NCI-H524 treated with DMSO at 0.1 percent for 48 hours (cell line): ENCODE data around the gene ESPN.

Experiments used
- DNase-seq: peaks from one replicate; lab custom pipeline; 2025; lab: John Stamatoyannopoulos, UW

ESPN gene

DNA sequence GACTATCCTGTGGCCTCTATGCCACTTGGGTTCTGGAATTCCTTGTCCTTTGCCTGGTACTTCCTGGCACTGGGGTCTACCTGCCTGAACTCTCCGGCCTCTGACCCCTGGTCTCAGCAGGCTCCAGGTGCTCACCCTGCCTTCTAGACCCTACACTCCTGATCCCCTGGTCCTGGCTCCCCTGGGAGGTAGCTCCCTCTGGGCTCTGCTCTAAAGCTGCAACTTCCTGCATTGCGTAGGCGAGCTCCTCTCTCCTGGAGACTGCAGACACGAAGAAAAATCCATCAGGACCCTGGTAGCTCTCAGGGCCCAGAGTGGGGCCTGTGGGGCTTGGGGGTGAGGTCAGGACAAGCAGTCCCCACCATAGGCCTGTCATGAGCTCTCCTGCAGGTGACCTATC is 74.7 kb downstream of the ESPN start:
- DNase-seq: no peak

DNA sequence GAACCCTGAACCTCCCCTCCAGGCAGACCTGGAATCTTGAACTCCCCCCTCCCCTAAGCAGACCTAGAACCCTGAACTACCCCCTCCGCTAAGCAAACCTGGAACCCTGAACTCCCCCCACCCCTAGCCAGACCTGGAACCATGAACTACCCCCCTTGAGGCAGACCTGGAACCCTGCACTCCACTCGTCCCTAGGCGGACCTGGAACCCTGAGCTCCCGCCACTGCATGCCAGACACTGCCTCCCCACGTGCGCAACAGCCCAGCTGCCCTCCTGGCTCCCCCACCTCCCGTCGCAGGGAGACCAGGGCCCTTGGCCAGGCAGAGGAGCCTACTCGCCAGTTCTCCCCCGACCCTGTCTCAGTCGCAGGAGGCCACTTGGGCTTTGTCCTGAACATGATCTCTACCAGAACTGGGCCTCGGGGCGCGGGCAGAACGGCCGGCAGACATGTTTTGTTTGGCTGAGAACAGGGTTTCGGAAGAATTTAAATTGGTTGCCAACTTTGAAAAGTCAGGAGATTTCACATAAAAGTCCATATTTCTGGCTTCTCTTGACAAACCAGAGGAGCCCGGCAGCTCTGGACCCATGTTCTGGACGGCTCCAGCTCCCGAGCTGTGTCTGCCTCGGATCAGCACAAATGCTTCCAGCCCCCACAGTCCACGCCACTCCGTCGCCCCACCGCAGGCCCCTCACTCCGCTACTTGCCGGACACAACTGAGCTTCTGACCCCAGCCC is 76.1 kb downstream of the ESPN start:
- DNase-seq: no peak

DNA sequence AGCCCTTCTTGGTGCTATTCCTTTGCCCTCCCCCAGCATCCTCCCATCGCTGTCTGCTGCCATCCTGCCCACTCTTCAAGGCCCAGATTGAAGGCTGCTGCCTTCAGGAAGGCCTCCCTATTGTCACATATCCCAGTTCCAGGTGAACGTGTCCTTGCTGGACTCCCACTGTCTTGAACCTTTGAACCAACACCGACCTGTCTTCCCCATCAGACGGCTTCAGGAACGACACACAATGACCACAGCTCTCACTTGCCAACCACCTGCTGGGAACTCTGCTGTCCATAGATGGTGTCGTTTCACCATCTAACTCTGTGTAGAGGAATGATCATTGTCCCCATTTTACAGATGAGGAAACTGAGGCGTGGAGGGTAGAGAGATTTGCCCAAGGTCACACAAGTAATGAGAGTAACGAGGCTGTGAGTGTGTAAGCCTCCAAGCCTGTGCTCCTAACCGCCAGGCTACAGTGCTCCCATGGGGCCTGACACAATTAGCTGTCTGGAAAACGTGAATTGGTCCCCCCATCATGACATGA is 76.8 kb downstream of the ESPN start:
- no peak for DNase-seq

DNA sequence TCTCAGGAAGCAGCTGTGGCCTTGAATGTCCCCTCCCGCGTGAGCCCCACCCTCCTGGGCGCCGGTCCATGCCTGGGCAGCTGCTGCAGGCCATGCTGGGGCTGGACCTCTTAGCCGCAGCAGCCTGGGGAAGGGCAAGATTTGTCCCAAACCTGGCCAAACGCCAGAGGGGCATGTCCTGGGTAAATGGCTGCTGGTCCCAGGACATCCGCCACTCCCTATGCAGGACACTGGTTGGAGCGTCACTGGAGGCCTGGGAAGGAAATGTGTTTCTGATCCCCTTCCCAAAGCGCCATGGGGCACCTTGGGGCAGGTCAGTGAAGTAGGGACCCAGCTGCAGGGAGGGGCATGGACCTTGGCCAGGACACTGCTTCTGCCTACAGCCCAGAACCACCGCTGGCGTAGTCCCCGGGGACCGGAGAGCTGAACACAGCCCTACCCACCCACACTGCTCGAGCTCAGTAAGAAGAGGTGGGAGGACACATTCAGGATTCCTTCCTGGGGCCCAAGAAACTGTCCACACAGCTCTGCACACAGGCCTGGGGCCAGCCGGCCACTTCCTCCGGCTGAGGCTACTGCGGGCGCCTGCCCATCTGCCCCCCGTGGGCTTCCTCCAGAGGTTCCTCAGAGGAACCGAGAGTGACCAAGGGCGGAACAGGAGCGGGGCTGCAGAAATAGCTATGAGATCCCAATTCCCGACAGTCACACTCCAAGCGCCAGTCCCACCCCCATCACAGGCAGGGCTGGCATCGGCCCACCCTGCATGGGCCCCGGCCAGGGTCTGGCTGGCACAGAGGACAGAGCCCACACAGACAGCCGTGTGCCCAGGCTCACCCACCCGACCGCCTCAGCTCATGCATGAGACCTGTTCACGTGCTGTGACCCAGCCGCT is 77.7 kb downstream of the ESPN start:
- DNase-seq: no peak

DNA sequence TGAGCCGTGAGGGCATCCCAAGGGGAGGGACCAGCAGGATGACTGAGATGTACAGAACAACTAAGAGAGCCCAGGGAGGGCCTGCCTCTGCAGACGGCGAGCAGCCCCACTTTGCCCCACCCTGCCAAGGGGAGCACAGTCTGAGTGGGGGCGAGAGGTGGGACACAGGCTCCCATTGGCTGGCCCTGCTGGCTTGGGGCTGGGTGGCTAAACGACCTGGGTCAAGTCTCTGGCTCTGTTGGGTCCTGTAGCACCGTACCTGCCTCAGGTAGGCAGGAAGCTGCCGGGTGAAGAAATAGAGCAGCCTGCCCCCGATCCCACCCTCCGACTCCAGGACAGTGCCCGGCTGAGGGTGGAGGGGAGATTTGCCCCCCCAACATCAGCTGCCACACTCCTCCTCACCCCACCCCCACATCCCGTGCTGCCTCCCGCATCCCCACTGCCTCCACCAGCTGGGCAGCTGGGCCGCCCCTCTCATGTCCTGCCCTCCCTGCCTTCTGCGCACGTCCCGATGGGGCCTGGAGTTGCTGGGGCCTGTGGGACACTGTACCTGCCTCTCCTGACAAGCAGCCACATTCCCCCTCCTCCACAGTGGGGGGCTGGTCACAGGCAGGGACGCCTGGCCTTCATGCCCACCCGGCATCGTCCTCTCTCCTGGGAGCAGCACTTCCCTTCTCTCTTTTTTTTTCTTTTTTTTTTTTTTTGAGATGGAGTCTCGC is 79.5 kb downstream of the ESPN start:
- DNase-seq: no peak

DNA sequence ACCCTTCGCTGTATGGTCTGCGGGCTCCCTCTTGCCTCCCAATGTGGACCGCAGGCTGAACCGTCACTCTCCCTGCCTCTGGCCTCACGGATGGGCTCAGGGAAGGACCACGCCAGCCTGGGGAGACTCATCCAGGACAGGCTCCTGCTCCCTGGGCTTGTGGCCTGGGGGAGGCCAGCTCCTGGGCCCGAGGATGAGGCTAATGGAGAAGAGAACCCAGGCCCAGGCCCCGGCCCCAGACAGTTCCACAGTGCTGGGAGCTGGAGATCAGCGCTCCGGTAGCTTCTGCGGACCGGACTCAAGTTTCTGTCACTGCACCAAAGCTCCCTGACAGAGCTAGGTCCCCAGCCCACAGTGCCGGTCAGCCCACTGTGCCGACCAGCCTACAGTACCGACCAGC is 80.3 kb downstream of the ESPN start:
- no peak for DNase-seq

DNA sequence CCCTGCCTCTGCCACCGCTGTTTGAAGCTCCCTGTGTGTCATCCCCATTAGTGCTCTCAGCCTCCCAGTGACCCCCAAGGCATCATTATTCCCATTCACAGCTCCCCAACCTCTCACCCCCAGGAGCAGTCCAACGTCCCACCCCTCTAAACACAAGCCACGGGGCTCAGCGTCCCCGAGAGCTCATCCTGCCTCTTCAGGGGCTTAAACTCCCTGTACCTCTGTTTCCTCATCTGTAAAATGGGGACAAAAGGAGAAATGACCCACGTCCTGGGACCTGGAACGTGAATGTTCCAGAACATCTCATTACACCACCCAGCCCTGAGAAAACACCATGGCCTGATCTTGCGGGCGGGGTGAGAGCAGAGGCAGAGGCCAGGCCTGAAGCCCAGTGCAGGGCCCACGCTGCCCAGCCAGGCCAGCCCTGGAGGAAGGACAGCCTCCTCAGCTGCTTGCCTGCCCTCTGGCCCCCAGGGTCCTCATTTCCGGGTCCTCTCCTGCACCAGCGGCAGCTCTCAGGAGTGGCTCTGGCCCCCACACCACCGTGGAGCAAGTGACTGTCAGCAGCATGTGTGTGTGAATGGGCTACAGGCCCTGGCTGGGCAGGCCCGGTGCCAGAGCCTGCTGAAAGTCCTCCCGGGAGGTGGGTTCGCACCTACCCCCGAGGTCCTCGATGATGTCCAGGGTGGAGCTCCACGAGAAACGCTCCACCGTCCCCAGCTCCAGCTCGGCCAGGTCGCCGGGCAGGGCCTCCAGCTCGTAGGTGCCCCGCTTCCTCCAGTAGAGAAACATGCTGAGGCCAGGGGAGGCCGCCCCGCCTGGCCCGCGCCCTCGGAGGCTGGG is 81.0 kb downstream of the ESPN start:
- DNase-seq: no peak

DNA sequence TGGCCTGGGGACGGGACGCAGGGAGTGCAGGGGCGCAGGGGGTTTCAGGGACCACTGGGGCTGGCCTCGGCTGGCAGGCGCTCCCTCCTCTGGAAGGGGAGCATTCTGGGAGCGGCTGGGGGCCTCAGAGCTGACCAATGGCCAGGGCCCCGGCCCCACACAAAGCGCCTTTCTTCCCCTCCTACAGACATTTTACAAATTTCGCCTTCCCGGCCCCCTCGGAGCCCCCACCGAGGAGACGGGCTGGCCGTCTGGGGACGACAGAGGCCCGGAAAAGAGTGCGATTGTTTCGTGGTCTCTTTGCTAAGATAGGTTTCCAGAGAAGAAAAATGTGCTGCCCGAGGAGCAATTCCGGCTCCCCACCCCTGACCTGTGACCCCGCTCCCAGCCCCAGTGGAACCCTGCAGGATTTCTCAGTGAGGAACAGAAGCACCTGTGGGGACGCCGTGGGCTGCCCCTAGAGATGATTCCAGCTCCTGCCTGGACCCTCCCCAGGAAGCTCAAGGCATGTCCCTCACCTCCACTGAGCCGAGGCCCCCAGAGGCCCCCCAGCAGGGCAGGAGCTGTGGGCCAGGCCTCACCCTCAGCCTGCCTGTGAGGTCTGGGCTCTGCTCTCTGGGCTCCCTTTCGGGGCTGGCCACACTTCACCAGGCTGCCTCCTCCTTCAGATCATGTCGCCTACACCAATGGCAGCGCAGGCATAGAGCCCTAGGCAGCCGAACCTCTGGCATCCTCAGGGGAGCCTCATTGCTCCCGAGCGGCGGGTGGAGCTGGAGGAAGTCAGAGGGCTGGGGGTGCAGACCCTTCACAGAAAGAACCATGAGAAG is 81.8 kb downstream of the ESPN start:
- no peak for DNase-seq

DNA sequence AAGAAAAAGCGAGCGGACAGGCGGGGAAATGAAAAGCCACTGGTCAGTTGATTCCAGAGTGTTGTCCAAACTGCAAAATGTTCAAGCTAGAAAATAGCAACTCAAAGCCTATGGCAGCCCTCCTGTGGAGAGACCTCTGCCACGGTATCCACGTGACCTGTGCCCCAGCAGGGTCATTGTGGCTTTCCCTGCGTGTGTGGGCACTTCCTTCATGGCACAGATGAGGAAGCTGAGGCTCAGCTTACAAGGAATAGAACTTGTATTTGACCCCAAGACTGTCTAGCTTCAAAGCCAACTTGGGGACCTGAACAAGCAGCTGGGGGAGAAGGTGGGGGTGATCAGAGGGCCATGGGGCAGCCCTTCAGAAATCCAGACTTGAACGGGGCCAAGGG is 82.5 kb downstream of the ESPN start:
- no peak for DNase-seq

DNA sequence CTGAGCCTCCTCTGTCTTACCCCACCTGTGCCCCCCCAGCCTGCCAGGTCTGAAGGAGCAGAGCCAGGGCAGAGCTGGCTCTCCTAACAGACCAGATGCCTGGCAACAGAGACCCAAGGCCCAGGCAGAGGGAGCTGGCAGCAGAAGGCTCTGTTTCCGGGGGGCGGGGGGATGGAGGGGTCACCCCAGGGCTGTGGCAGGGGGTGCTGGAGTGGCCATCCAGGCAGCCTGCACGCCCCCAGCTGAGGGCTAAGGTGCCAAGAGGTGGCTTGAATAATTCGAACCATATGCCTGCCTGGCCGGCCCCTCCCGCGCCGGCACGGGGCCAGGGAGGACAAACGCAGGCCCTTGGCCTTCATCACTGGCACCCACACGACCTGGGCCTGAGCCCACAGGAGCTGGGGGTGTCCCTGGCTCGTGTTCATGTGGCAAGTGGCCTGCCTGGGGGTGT is 82.9 kb downstream of the ESPN start:
- DNase-seq: no peak

DNA sequence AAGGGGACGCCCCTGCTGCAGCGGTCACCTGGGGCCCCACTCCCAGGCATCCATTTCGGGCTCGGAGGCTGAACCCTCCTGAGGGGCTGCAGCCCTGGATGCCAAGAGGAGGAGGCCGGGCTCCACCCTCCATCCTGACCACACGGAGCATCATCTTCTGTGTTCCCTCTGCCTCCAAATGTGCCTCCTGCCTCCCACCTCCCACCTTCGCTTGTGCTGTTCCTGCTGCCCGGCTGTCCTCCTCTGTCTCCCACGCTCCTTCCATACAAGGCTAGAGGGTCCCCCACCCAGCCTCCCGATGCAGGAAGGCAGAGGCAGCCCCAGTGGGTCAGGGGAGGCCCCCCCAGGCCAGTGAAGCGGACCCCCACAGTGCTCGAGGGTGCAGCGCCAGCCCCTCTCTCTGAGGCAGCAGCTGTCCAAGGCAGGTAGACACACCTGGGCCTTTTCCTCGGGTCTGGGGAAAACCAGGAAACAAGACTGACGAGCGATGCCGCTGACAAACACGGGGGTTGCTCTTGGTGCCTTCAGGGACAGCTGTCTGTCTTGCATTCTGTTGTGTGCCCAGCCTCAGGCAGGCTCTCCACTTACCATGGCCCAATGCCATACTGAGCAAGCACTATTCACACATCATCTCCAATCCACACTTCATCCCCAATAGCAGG is 83.7 kb downstream of the ESPN start:
- no peak for DNase-seq

DNA sequence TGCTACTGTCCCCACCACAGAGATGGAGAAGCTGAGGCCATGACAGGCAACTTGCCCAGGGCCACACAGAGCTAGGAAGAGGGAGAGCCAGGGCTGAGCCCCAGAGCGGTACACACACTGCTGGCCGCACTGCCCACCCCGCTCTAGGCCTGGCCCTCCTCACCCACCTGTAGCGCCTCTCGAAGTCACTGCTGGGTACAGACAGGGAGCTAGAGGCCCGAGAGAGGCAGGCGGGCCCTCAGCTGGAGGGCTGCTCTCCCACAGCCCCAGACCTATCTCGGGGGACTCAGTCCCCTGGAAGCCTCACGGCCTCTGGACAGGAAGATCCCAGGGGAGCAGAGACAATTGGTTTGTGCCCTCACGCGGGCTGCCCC is 84.2 kb downstream of the ESPN start:
- no peak for DNase-seq

DNA sequence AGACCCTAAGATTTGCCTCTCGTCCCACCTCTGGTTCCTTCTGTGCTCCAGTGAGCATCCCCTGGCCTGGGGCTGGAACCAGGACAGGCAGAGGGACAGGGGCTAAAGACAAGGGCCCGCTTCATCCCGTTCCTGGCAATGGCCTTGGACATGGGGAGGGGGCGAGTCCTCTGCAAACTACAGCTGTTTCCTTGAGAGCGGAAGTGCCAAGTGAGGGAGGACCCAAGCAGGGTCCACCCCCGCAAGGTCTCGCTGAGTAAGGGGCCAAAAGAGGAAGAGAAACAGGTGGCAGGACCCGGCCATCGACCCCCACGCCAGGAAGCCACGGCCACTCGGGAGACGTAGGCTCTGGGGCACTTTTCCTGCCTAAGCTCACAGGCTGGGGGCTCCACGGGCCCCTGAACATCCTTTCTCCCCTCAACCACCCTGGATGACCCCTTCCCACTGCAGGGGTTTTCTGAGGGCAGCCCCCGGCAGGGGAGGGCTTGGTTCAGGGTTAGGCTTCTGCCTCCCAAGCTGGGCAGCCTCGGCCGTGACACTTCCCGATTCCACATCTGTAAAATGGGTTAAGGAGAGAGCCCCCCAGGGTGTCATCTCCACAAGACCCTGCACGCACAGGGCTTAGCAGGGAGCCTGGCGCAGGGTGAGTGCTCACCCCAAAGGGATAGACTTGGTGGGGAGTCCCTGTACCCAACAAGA is 84.8 kb downstream of the ESPN start:
- no peak for DNase-seq

DNA sequence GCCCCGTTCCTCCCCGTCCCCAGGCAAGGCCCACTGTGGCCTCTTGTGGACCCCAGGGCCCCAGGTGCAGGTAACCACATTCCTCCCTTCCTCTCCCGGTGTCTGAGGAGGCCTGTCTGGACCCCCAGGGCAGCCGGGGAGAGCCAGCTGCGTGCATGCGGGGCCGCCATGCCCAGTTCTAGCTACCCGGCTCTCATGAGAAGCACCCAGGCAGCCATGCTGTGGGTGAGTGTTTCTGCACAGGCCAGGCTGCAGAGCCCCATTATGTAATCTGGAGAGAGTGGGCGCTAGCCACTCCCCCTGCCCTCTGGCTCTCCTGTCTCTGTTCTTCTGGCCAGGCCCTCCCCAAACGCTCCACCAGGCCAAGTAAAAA is 85.3 kb downstream of the ESPN start:
- DNase-seq: no peak

DNA sequence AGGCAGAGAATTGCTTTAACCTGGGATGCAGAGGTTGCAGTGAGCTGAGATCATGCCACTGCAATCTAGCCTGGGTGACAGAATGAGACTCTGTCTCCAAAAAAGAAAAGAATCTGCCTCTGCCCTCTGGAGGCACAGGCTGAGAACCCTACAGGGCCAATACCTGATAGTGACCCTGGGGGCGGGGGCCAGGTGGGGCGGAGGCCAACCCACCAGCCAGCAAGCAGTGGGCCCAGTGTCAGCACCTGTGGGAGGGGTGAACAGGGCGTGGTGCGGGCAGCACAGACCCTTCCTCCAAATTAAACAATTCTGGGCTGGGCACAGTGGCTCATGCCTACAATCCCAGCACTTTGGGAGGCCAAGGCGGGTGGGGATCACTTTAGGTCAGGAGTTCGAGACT is 85.9 kb downstream of the ESPN start:
- no peak for DNase-seq
